Spleen (tissue), 11 donors: ENCODE data around the gene CEMIP. TPM values are rescaled to one million over a fixed set of nuclear protein-coding genes. Genes with fewer than 3 reads are reported as not detected.

ENCODE experiments used
- DNase-seq: peaks from one replicate; pipeline ENCODE4 v3.0.0-alpha.2; 2020
- H3K27ac ChIP-seq, 8 donors: fragments of 200-600 bp; sonication (generic) in 7 of 8; 1 replicate in 4 of 8; 2 replicates in 4 of 8; pipeline versions ENCODE4 v1.5.0 to v1.8.0; 2016 to 2021; ENCODE audit warnings: inconsistent platforms in 4 of 8, mild to moderate bottlenecking in 4 of 8, moderate library complexity in 1 of 8
- H3K27me3 ChIP-seq, 7 donors: fragments of 200-600 bp; sonication (generic) in 6 of 7; replicated peaks in 1 of 7; 1 replicate in 4 of 7; 2 replicates in 3 of 7; pipeline versions ENCODE4 v1.5.0 to v1.8.0; 2016 to 2021; ENCODE audit warnings: inconsistent platforms in 3 of 7, mild to moderate bottlenecking in 1 of 7
- H3K36me3 ChIP-seq, 6 donors: fragments of 200-600 bp; sonication (generic) in 5 of 6; 1 replicate in 4 of 6; 2 replicates in 2 of 6; pipeline versions ENCODE4 v1.5.0 to v1.8.0; 2016 to 2021; ENCODE audit warnings: inconsistent platforms in 2 of 6
- H3K4me1 ChIP-seq, 6 donors: fragments of 200-600 bp; sonication (generic) in 5 of 6; 1 replicate in 3 of 6; 2 replicates in 3 of 6; pipeline versions ENCODE4 v1.5.0 to v1.8.0; 2016 to 2021; ENCODE audit warnings: inconsistent platforms in 3 of 6
- H3K4me3 ChIP-seq, 8 donors: fragments of 200-600 bp; sonication (generic) in 7 of 8; 1 replicate in 4 of 8; 2 replicates in 4 of 8; pipeline versions ENCODE4 v1.5.0 to v1.8.0; 2016 to 2021; ENCODE audit warnings: inconsistent platforms in 4 of 8, mild to moderate bottlenecking in 4 of 8, moderate library complexity in 2 of 8
- H3K9me3 ChIP-seq, 8 donors: fragments of 200-600 bp; sonication (generic) in 7 of 8; 1 replicate in 4 of 8; 2 replicates in 4 of 8; pipeline versions ENCODE4 v1.5.0 to v1.8.0; 2016 to 2021; ENCODE audit warnings: inconsistent platforms in 4 of 8
- CTCF ChIP-seq, 11 experiments: fragments of 200-600 bp in 7 of 11; fragments of 450-650 bp in 4 of 11; sonication (generic) in 4 of 11; IDR thresholded peaks in 8 of 11; conservative IDR thresholded peaks in 3 of 11; 1 replicate in 7 of 11; 2 replicates in 4 of 11; pipeline versions ENCODE4 v1.4.0 to v1.8.0; 2016 to 2021; ENCODE audit warnings: antibody characterized with exemption in 11 of 11, inconsistent platforms in 4 of 11, mild to moderate bottlenecking in 1 of 11
- POLR2A ChIP-seq, 3 donors: fragments of 450-650 bp; IDR thresholded peaks; one replicate each; pipeline ENCODE4 v1.5.1; 2017; ENCODE audit warnings: antibody characterized with exemption in 3 of 3, mild to moderate bottlenecking in 1 of 3
- POLR2AphosphoS5 ChIP-seq, 3 donors: sonication (generic); formaldehyde crosslinking; IDR thresholded peaks; one replicate each; pipeline ENCODE4 v1.5.1; 2017; ENCODE audit warnings: antibody characterized with exemption in 3 of 3
- whole genome bisulfite sequencing, 5 donors: extraction: QIAGEN DNeasy Blood & Tissue Kit in 3 of 5; methylation state at CpG; one replicate each; pipeline versions ENCODE4 v1.1.5 to v1.1.7; 2013 to 2018; 5-methylcytosine and 5-hydroxymethylcytosine counted together
- intact Hi-C: fragments of 100-400 bp; cut with DNase I; formaldehyde crosslinking; loops from one replicate; pipeline ENCODE4 v1.15.0; 2023; ENCODE audit warnings: low total_unique reads
- polyA plus RNA-seq, 3 donors: library from polyadenylated mRNA; stranded (reverse); fragments of 200-250 nt; gene quantifications; one replicate each; pipeline ENCODE4 v1.2.1, GENCODE V29; 2013
- total RNA-seq, 7 donors: library from RNA; depleted of rRNA in 3 of 7; stranded (reverse); fragments of >200 nt in 3 of 7; fragmentation: NEBNext Ultra II Directional in 4 of 7; extraction: Animal tissue kit (Norgen Biotek cat#: 25700) in 4 of 7; gene quantifications; one replicate each; pipeline versions ENCODE4 v1.1.0 to v1.2.1, GENCODE V29; 2016 to 2021
- donor health status: healthy with polysubstance abuse.
- donor health status: DM: no; HTN: no; CAD: no; lungs with moderate emphysema.
- donor health status: DM: no; HTN: no; CAD: no.
- donor health status: Bipolar disorder and iron deficiency.
- donor health status: healthy.
- donor health status: DM: no; HTN: no; CAD: no.
- donor health status: DM: yes; HTN: yes; CAD: no.

The CEMIP gene
- total and polyA plus RNA-seq, 10 donors: 0.20 to 3.0 (median 1.0) TPM; not detected in 1

- Histone ChIP-seq H3K27me3 (no peaks in the 10 kb centered on the region), H3K9me3 (peaks cover 0 to 3% (median 0%) of the 10 kb centered on the region in 8 donors), H3K36me3 (no peaks in the 10 kb centered on the region), H3K4me1 (peaks cover 0 to 2% (median 0%) of the 10 kb centered on the region in 6 donors), H3K4me3 (no peak overlapping the region), H3K27ac (no peak overlapping the region)
- no peak for DNase-seq
- WGBS, 5 donors: 66 to 89% (median 80%) methylated on average over 7 of the region's 7 CpGs
- intact Hi-C loops: no loop called here
- TF ChIP-seq CTCF (IDR thresholded peaks at IDR 0.05 in 8 of 11, conservative IDR thresholded peaks at IDR 0.05 in 3 of 11) (no peak), POLR2AphosphoS5 (IDR thresholded peaks at IDR 0.05) (no peak), POLR2A (IDR thresholded peaks at IDR 0.05) (no peak)
Observed at GRCh38 chr15:80873366-80873952, 94.3 kb downstream of the CEMIP start.

DNA sequence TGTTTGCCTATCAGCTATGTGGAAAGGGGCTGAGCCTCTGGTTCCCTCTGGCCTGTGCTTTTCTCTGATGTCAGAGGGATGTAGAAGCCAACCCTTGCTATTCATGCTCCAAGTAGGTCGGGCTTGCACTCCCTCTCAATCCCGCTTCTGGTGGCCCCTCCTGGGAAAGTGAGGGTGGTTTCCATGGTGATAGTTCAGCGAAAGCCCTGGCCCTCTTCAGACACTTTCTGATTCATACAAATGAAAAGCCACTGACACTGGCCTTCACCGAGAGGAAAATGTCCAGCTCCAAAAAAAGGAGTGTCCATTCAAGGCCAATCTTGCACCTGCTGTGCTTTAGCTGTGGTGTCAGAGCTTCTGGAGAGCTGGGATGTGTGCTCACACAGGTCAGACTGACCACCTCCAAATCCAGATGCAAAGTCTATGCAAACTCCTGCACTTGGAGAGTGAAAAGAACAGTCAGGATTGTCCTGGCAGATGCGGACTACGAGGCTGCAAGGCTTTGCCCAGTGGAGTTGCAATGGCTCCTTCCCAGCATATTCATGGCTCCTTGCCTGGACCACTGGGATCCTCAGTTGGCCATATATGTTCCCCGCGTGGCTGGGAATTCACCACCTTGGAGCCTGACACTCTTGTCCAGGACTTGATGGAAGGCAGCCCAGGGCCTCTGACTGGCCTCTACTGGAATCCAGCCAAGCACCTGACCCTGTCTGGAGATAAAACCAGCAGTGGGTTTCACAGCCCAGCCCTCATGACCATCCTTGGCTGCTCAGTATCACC is 96.6 kb downstream of the CEMIP start:
- intact Hi-C loops: no loop called here
- WGBS, 5 donors: 71 to 80% (median 75%) methylated on average over 6 to 8 of the region's 8 CpGs
- H3K4me1 ChIP-seq: no peaks in the 10 kb centered on the region
- no peak for DNase-seq
- H3K36me3 ChIP-seq: no peaks in the 10 kb centered on the region
- no peaks in the 10 kb centered on the region for H3K27me3 ChIP-seq
- no peak overlapping the region for H3K4me3 ChIP-seq
- no peak overlapping the region for H3K27ac ChIP-seq
- no peak for TF ChIP-seq POLR2A (IDR thresholded peaks at IDR 0.05)
- peaks cover 0 to 3% (median 0%) of the 10 kb centered on the region in 8 donors for H3K9me3 ChIP-seq

GRCh38 chr15:80876348-80876674 is 97.1 kb downstream of the CEMIP start:
- TF ChIP-seq POLR2AphosphoS5 (IDR thresholded peaks at IDR 0.05): no peak
- intact Hi-C loops: no loop called here
- DNase-seq: no peak
- Histone ChIP-seq H3K36me3 (no peaks in the 10 kb centered on the region), H3K4me1 (no peaks in the 10 kb centered on the region), H3K9me3 (peaks cover 0 to 3% (median 0%) of the 10 kb centered on the region in 8 donors), H3K27ac (no peak overlapping the region), H3K4me3 (no peak overlapping the region), H3K27me3 (no peaks in the 10 kb centered on the region)
- 87 to 98% (median 92%) methylated on average over 4 of the region's 4 CpGs for WGBS, 5 donors

DNA sequence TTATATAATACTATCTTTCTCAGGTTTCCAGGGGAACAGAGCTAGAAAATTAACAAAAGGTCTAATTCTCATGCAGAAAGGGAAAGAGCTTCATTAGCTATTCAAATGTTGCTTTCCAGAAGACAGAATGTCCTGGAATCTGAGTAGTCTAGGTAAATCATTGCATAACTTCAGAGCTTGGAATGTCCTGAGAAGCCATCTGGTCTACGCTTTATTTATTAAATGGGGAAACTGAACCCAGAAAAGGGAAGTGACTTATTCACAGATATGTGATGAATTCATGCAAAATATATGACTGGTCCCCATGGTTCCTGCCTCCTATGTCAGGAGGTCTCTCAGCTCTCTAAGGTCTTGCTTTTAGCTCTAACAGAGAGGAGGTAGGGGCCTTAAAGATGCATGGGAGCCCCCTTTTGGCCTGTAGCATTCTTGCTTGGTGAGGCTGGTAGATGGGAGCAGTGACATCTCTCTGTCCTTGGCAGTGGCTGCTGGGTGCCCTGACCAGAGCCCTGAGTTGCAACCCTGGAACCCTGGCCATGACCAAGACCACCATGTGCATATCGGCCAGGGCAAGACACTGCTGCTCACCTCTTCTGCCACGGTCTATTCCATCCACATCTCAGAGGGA is 99.2 kb downstream of the CEMIP start:
- no peaks in the 10 kb centered on the region for H3K27me3 ChIP-seq
- TF ChIP-seq CTCF (IDR thresholded peaks at IDR 0.05 in 8 of 11, conservative IDR thresholded peaks at IDR 0.05 in 3 of 11) (no peak), POLR2A (IDR thresholded peaks at IDR 0.05) (no peak), POLR2AphosphoS5 (IDR thresholded peaks at IDR 0.05) (no peak)
- H3K27ac ChIP-seq: no peak overlapping the region
- DNase-seq: no peak
- H3K4me3 ChIP-seq: no peak overlapping the region
- 60 to 78% (median 75%) methylated on average over 2 to 3 of the region's 3 CpGs for WGBS, 5 donors
- H3K36me3 ChIP-seq: no peaks in the 10 kb centered on the region
- intact Hi-C loops: no loop called here
- H3K4me1 ChIP-seq: no peaks in the 10 kb centered on the region
- H3K9me3 ChIP-seq: no peaks in the 10 kb centered on the region

GRCh38 chr15:80878867-80879250 is 99.7 kb downstream of the CEMIP start:
- H3K9me3 ChIP-seq: no peaks in the 10 kb centered on the region
- H3K4me1 ChIP-seq: no peaks in the 10 kb centered on the region
- no peaks in the 10 kb centered on the region for H3K27me3 ChIP-seq
- intact Hi-C loops: no loop called here
- WGBS, 5 donors: 87 to 96% (median 94%) methylated on average over 2 of the region's 2 CpGs
- no peak for DNase-seq
- no peak overlapping the region for H3K4me3 ChIP-seq
- no peaks in the 10 kb centered on the region for H3K36me3 ChIP-seq
- TF ChIP-seq POLR2A (IDR thresholded peaks at IDR 0.05) (no peak), CTCF (IDR thresholded peaks at IDR 0.05 in 8 of 11, conservative IDR thresholded peaks at IDR 0.05 in 3 of 11) (no peak), POLR2AphosphoS5 (IDR thresholded peaks at IDR 0.05) (no peak)
- H3K27ac ChIP-seq: no peak overlapping the region
